NCI-H1105 (cell line): Measurements from ENCODE around the gene USH1G.

Source experiments
- DNase-seq: peaks from one replicate; lab custom pipeline; 2025; lab: John Stamatoyannopoulos, UW

Gene USH1G

DNA sequence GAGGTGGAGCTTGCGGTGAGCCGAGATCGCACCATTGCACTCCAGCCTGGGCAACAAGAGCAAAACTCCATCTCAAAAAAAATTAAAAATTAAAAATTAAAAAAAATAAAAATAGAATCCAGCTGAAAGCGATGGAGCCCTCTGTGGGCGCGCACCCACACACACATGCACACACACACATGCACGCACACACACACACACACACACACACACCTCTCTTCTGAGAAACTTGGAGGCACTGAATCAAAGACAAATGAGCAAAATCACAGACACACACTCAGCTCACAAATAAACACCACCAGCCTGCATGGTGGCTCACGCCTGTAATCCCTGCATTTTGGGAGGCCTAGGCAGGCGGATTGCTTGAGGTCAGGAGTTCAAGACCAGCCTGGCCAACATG, 20.0 kb downstream of the USH1G start:
- DNase-seq: no peak

DNA sequence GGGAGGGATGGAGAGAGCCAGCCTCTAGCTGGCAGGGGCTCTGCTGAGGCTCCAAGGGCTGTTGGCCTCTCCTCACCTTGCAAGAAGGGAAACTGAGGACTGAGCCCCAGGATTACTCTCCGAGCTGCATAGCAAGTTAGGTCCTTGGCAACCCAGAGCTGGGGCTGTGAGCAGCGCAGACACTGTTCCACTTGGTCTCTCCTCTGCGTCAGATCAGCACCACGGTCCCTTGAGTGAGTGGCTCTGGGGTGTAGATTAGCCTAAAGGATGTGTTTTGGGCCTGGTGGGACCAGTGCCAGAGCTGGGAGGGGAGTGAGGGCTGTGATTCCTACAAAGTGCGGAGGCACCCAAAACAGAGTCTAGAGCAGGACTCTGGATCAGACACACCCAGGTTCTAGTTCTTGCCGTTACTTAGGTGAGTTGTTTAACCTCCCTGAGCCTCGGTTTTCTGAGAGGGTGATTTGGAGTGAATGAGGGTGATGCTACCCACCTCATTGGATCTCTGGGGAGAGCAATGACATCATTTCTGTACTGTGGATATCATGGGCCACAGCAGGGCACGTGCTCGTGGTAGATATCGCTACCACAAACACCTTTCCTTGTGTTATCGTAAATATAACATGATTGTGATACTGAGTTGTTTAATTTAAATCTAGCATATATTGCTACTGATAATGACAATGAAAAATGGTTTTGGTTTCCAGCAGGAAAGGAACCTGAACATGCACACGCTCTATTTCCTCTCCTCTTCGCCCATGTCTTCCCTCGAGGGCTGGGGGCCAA, 21.5 kb downstream of the USH1G start:
- DNase-seq: no peak

DNA sequence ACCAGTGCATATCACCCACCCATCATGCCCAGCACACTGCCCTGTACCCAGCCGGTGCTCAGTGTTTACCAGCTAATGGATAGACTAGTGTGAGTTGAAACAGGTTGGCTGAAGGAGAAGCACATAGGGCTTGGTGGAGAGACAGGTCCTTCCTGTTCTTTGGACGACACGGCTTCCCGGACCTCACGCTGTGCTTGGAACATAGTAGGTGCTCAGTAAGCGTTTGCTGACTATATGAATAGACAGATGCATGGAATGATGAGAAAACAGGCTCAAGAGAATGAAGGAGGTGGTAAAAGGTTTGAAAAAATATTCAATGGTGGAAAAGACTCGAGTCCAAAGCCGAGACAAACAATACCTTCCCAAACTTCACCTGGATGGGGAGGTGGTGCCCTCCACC, 22.8 kb downstream of the USH1G start:
- no peak for DNase-seq

DNA sequence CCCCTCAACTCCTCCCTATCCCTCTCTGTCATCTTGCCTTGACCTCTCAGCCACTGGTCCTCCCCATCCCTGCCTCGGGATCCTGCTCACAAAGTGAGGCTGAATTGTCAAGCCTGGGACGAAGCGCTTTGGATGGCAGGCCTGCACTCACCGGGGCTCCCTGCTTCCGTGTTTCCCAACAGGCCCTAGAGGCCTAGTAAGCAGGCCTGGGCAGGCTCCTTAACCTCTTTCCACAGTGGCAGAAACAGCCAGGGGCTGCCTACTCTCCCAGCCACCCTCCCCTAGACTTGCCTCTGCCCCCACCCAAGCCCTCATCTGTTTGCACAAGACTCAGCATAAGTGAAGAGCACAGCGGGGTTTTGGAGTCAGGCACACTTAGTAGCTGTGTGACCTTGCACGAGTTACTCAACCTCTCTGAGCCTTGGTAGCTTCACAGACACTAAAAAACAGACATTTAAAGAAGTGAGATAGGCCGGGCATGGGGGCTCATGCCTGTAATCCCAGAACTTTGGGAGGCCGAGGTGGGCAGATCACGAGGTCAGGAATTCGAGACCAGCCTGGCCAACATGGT, 24.6 kb downstream of the USH1G start:
- DNase-seq: no peak

DNA sequence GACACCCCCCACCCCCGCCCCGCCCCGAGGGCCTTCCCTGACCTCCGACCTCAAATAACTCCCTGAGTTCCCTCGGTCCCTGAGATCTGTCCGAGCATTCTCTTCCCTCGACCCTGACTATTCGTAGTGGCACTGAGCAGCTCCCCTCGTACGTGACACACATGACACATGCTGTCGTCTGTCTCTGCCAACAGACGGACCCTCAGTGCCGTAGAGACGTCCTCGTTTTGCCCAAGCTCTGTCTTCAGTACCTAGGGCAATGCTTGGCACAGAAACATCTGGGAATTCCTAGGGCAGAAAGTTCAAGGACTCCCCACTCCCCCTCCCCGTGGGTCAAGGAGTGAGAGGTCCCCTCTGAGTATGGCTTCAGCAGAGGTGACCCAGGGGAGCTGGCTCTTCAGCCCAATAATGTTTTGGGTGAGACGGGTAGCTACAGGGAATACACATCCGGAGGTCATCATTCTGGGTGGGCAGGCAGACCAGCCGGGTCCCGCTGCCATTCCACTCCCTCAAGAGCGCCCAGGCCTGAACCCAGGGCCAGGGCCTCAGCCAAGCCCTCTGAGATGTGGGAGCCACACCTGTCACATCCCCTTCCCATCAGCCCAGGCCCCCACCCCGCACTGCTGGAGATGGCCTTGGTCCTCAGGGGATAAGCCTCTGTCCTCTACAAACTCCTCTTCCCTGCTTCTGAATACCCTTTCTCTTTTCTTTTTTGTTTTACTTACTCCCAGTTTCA, 29.0 kb downstream of the USH1G start:
- DNase-seq: no peak

DNA sequence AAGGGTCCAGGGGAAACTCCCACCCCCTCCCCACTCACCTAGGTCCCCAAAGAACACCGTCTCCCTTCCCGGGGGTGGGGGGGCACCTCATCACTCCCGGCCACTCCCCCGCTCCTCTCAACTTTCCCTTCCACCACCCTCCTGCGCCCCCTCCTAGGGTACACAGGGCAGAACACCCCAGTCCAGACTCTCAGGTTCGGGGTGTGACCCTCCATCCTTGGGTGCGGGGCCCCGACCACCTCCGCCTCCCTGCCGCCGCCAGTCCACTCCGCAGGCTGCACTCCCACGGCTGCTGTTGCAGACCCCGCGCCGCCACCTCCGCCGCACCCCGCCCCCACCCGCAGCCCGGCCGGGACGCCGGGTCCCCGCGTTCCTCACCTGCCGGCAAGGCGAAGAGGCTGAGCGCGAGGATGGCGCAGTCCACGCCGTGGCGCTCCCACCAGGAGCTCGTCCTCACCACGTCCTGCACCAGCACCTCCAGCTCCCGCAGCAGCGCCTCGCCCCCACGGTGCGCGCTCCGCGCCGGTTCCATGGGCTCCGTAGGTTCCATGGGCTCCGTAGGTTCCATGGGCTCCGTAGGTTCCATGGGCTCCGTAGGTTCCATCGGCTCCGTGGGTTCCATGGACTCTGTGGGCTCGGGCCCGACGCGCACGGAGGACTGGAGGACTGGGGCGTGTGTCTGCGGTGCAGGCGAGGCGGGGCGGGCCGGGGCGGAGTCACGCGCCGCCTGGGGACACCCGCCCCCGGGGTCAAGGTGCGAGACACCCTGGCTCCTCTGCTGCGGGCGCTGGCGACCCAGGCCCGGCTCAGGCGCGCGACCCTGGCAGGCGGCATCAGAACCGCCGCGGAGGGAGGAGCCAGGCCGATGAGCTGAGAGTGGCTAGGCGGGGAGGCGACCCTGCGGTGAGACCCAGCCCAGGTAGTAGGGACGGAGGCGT, 29.8 kb downstream of the USH1G start, which contains the start of gene FADS6:
FADS6 (minus strand) TSS at position 660 of the 938 bp plus-strand sequence; CDS start at position 622, 38 bp downstream.
- no peak for DNase-seq

DNA sequence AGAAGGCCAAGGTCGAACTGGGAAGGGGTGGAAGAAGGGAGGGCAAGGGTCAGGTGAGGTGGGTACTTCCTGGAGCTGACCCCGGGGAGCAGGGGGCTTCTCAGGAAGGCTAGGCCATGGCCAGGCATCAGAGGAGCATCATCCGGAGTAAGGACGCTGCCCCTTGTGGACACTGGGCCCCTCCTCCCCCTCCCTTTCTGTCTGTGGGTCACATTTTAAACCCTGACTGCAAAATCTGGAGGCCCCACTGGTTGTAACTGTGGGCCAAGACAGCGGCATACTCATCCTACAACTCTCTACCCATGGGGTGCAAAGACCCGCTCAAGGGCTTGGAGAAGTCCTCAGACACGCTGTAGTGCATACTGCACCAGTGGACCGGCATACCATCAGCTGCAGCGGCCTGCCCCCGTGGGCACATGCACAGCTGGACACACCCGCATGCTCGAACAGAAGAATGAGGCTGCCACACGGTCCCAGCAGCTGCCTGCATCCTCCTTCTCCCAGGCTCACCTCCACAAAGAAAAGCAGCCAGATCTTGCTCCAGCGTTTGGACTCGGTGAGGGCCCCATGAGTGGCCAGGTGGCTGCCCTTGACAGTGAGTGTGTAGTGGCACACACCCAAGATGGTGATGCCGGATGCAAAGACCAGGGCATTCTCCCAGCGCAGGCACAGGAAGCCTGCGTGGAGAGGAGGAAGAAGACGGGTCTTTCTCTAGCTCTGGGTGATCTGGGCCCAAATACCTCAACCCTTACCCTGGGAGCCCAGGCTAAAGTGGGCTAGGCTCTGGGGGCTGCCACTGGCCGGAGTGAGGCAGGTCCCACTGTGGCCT, 30.8 kb downstream of the USH1G start:
- DNase-seq: no peak

DNA sequence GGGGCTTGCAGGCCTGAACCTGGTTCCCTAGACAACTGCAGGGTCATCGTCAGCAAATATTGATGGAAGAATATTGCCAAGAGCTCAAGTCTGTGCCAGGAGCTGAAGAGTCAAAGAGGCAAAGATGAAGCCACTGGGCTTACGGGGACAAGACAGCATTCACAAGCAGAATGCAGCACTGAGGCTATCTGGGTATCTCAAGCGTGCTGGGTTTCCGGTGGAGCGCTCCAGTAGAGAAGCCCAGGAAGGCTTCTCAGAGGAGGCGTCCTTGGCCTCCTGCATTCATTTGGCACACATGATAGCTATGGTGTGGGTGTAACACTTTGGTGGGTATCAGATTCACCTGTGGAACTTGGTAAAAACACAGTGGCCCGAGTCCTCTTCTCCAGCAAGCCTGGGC, 32.5 kb downstream of the USH1G start:
- DNase-seq: no peak

DNA sequence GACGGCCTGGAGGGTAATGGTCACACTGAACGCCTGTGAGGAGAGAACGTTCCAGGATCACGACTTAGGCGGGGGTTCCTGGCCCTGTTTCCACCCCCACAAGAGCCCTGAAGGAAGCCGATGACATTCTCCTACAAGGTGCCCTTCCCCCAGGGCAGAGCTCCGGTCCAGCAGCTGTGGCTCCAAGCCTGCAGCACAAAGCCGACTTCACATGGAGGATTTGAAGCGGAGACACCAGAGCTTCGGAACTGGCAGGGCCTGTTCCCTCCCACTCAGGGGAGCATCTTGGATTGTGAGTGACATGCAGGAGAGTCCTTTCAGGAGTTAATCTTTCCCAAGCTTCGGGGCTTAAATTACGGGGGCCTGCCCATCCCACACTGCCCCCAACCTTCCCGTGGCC, 34.6 kb downstream of the USH1G start:
- no peak for DNase-seq

DNA sequence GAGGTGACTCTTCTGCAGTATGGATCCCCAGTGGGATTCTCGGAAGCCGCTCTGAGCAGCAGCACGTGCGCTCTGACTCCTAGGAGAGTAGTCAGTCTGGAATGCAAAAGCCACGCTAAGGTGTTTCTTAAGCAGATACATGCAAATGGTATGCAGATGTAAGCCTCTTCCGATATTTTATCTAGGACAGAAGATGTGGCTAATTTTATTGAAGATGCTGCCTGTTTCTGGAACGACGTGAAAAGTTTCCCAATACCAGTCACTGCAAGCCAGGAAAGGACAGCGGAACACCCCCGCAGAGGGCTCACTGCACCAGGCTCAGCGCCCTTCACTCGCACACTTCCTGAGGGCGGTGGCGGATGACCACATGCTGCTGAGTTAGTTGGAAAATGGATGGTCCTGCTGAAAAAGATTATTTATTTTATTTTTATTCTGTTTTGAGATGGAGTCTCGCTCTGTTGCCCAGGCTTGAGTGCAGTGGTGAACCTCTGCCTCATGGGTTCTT, 39.8 kb downstream of the USH1G start:
- DNase-seq: no peak

DNA sequence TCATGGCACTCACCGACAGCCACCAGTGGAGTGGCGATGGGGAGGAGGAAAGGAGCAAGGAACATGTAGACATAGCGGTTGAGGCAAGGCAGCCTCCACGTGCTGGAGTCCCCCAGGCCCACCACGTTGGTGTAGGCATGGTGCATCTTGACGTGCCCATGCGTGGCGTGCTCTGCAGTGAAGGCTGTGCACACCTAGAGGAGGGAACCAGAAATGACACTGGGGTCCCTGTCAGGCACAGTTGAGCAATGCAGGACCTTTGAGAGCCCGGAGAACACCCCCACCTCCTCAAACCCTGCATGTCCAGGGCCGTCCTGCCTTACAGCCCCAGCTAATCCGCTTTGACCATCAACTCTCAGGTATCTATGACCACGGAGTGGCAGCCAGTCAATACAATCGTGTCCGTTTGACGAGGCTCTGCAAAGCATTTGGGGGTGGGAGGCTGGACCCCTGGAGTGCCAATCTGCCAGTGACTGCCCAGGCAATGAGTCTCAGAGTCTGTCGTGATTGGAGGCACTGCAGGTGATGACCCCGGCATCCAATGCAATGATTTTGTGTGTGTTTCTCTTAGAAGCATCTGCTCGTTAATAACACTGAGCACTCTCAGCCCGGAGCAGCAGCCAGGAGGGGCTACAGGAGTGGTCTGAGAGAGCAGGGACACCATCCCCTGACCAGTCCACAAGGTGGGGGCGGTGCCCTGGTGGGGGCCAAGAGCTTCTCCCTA, 40.4 kb downstream of the USH1G start:
- no peak for DNase-seq

DNA sequence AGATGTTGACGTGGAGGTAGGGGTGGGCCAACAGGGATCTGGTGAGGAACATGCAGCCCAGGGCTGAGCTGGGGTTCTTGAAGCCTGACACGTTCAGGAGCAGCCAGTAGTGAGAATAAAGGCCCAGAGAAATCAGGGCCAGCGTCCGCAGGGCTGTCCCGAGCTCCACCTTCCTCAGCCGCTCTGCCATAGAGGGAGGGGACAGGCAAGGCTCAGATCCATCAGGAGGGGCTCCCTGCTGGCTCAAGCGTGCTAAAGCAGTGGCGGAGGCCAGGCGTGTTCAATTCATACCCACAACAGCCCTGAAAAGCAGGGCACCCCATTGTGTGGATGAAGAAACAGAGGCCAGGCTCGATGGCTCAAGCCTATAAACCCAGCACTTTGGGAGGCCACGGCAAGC, 42.0 kb downstream of the USH1G start:
- no peak for DNase-seq

DNA sequence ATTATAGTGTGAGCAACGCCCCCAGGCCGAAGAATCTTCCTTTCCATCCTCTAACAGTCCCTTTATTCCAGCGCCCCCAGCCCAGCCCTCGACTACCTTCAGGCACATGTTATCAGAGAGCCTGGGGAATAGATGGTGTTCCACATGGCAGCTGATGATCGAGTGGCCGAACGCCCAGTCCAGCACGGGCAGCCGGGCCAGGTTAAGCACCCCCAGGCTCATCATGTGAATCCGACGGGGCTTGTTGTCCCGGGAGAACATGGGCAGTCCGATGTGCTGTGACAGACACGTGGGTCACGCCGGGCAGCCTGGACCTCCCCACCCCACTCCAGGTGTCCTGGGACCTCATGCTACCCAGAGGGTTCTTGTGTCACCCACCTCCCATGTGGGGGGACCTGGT, 43.7 kb downstream of the USH1G start:
- no peak for DNase-seq

DNA sequence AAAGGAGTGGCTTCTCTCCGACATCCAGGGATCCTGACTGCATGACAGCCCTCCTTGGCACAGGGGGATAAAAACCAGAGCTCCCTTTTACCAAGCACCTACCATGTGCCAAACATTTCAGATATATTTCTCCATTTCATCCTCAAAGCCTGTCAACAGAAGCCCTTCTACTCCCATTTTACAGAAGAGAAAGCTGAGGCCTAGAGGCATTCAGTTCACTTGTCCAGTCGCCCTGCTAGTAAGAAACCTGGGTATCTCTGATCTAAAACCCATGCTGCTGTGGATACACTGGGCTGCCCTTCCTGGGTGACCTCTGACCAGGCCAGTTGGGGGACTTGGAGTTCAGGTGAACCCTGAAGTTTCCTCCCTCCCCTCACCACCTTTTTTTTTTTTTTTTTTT, 44.4 kb downstream of the USH1G start:
- no peak for DNase-seq

DNA sequence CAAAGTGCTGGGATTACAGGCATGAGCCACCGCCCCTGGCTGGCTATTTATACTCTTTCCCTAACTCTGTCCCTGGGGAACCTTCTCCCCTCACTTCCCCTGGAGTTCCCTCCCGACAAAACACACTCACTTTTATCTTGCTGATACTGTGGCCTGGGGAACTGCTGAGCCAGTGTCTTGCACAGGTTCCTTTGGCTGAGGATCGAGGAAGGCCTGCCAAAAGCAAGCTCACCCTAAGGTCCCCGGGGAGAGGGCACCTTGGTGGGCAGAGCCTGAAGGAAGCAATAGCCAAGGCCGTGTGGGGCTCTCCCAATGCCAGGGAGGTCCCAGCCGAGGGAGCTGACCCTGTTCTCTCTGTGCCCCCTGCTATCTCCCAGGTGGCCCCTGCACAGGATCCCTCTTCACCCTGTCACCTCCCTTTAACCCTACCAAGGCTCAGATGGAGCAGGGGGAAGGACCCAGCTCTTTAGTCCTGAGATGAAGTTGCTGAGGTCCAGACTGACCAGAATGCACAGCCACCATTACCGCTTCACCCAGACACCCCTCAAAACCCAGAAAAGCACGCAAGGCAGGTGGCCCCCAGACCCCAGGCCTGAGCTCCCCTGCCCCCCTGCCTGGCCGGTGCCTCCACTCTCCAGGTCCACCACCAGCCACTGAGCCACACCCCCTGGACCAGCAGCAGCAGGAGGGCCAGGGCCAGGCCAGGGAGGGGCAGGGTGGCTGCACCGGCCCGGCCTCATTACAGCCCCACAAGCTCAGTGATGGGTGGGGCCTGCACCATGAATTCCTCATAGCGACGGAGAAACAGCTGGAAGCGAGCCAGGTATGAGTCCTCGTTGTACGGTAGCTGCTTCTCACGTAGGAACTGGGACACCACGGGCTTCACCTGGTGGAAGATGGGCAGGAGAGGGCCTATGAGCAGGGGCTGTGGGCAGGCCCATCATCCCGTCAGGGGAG, 45.2 kb downstream of the USH1G start:
- no peak for DNase-seq

DNA sequence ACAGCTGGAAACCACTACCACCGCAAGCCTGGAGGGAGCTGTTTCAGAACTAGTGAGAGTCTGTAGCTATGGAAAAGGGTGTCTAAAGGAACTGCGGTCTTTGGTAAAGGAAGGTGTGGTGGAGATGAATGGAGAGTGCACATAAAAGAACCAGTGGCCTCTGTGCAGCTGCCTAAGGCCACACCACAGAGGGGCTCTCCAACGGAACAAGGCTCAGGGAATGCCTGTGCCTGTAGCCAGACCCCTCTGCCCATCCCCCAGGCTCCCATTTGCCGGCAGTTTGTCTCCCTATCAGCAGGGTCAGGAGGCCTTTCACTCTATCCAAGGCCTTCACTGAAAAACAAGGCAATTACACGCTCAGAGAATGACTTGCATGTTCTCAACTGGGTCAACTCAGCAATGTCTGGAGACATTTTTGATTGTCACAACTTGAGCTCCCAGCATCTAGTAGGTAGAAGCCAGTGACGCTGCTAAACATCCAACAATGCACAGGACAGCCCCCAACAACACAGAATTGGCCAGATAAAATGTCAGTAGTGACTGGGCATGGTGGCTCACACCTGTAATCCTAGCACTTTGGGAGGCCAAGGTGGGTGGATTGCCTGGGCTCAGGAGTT, 47.0 kb downstream of the USH1G start:
- DNase-seq: no peak

DNA sequence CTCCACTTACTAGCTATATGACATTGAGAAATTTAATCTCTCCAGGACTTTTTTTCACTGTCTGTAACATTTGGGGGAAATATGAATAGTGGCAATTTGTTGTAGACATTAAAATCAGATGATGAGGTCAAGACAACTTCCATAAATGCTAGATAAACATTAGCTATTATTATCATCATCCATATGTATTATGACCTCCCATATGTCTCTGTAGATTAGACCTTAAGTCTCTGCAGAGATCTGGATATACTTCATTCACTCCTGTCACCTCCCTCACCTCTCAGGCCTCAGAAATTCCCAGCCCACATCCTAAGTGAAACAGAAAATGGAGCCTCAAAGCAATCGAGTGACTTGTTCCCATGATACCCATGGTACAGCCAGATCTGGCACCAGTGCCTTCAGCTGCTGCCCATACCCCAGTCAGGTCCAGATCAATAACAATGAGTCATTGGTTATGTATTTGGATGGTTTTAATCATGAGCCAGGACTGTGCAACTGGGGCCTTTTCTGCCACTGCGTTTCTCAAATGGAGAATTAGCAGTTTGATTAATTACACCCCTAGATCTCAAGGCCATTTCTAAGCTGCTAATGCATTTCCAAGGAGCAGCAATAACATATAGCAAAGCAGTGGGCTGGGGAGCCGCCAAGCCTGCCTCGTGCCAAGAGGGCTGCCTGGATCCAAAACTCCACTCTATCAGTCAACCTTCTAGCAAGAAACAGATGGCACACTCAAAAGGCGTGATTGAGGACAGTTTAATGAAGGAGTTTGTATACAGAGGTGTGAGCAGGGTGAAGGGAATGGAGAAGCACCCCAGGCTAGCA, 47.7 kb downstream of the USH1G start:
- no peak for DNase-seq

DNA sequence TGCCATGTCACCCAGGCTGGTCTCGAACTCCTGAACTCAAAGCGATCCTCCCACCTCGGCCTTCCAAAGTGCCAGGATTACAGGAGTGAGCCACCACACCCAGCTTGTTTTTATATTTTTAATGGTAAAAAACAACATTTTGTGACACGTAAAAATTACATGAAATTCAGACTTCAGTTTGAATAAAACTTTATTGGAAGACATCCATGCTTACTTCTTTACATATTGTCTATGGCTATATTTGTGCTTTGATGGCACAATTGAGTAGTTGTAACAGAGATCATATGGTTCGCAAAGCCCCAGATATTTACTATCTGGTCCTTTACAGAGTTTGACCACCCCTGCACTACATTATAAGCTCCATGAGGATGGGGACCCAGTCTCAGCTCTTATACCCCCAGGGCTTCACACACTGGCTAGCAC, 48.4 kb downstream of the USH1G start:
- no peak for DNase-seq
